PC-3 (cell line): ENCODE results near the gene AARS2.

Experiments
- CTCF ChIP-seq: fragments of 300-600 bp; sonication (generic); conservative IDR thresholded peaks from 2 replicates; pipeline ENCODE4 v1.5.1; 2017; ENCODE audit warnings: antibody characterized with exemption, low read depth, mild to moderate bottlenecking, low read length
- EZH2 ChIP-seq: fragments of 300-600 bp; sonication (generic); IDR thresholded peaks from one replicate; pipeline ENCODE4 v1.6.1; 2017; ENCODE audit warnings: antibody characterized with exemption, mild to moderate bottlenecking, low read length; ENCODE audit not compliant: unreplicated experiment
- EZH2phosphoT487 ChIP-seq: fragments of 300-600 bp; sonication (generic); IDR thresholded peaks from 2 replicates; pipeline ENCODE4 v1.6.1; 2018; ENCODE audit warnings: mild to moderate bottlenecking, antibody characterized with exemption, low read length, borderline replicate concordance

DNA sequence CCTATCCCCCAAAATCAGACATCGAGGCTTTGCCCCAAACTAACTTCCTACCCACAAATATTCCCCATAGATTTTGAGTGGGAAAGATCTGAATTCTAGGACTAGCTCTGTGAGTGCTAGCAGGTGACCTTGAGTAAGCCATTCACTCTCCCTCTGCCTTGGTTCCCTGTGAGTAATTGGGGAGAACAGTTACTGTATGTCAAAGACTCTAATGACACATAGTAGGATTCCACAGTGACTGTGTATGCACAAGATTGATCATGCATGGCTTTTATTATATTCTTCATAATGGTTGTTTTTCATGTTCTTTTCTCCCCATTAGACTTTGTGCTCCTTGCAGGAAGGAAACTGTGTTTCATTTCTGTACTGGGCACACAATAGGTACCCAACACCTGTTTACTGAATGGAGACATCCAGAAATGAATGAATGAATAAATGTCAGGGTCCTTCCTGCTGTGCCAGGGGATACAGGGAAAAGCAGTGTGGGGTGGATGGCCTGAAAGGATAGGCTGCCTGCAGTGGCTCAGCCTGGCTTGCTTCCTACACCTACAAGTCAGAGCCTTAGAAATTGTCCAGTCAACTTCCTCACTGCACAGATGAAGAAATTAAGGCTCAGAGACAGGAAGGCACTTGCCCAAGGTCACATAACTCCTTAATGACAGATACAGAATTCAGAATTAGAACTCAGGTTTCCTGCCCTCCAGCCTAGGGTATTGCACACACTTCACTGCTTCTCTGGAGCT, 43.8 kb downstream of the AARS2 start:
- TF ChIP-seq EZH2phosphoT487 = no peak
- no peak for TF ChIP-seq CTCF
- no peak for TF ChIP-seq EZH2
